ENCODE data around the gene IFT25. TPM values are rescaled to one million over a fixed set of nuclear protein-coding genes. Genes with fewer than 3 reads are reported as not detected.

The IFT25 gene
- polyA plus RNA-seq, 1 experiment, result 12.8 TPM

DNA sequence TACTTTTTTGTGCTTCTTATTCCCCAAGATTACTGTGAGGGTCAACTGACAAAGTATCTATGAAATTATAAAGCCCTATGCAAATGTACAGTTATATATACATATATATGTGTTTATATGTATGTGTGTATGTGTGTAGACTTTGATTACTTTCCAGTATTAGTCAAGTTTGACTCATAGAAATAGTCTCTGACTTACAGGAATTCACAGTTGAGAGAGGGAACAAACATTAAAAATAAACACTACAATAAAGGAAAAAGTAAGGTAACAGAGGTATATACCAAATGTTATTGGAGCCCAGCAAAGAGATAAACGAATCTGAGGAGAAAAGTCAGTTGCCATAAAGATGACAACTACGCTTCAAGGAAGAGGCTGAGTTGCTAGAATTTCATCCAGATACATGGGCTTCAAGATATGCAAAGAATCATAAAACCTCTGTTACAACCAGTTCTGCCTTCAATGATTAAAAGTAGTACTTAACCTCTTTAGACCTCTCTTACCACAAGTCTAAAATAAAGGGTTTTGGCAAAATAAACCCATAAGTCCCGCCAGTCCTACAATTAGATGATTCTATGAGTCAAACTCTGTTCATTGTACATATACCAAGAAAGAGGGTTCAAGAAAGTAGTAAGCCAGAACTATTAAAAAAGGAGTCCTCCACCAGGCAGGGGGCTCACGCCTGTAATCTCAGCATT is 7.2 kb downstream of the IFT25 start:
- H3K27me3 ChIP-seq (ENCODE audit: control insufficient read depth, insufficient read depth, low read length), result no peaks in the 10 kb centered on the region
- ChIA-PET POLR2A (no interaction called here), CTCF (no interaction called here)
- DNase-seq (ENCODE audit: low read depth), result no peak
- peaks cover 1% of the 10 kb centered on the region; the same call in 1 of the 2 replicates for H3K36me3 ChIP-seq (ENCODE audit: control insufficient read depth, insufficient read depth, low read length)
- H3K4me3 ChIP-seq (ENCODE audit: low read depth, low read length), result no peak overlapping the region
- TF ChIP-seq, protein P1, sequence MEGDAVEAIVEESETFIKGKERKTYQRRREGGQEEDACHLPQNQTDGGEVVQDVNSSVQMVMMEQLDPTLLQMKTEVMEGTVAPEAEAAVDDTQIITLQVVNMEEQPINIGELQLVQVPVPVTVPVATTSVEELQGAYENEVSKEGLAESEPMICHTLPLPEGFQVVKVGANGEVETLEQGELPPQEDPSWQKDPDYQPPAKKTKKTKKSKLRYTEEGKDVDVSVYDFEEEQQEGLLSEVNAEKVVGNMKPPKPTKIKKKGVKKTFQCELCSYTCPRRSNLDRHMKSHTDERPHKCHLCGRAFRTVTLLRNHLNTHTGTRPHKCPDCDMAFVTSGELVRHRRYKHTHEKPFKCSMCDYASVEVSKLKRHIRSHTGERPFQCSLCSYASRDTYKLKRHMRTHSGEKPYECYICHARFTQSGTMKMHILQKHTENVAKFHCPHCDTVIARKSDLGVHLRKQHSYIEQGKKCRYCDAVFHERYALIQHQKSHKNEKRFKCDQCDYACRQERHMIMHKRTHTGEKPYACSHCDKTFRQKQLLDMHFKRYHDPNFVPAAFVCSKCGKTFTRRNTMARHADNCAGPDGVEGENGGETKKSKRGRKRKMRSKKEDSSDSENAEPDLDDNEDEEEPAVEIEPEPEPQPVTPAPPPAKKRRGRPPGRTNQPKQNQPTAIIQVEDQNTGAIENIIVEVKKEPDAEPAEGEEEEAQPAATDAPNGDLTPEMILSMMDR (IDR thresholded peaks at IDR 0.05; ENCODE audit: insufficient read depth, low read depth, low read length), result no peak

DNA sequence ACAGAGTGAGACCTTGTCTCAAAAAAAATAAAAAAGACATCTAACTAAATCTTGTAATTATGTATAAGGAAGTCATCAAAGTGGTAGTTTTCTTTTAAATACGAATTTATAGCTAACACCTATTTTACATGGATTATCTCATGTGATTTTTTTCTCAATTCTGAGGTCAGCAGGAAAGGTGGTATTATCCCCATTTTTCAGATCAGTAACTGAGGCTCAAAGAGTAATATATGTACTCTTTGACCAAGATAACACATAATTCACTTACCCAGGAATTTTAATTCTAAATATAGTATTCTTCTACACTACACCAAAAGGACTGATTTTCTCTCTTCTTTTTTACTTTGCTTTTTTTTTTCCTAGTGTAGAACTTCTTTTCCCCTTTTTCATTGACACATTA is 9.1 kb downstream of the IFT25 start:
- POLR2A ChIA-PET, result no interaction called here

DNA sequence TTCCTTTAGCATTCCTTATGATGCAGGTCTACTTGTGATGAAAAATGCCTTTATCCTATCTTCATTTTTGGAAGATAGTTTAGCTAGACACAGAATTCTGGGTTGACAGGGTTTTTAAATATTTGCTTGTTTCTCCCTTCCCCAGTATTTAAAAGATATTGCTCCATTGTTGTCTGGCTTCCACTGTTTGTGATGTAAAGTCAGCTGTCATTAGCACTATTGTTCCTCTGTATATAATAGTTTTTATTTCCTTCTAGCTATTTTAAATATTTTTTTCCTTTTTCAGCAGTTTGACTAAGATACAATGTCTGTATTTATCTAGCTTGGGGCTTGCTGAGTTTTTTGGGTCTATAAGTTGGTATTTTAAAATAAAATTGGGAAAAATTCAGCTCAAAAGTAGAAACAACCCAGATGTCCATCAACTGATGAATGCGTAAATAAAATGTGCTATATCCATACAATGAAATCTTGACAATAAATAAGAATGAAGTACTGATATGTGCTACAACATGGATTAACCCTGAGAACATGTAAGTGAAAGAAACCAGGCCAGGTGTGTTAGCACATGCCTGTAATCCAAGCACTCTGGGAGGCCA is 11.2 kb downstream of the IFT25 start:
- no peak for DNase-seq (ENCODE audit: low read depth)
- ChIA-PET CTCF (interaction anchor here (1.0 kb wide), 1 partner anchor 10 kb away, joined by 4 read pairs; no protein-coding TSS in a partner anchor), POLR2A (interaction anchor here (0.6 kb wide), 1 partner anchor 25 kb away, joined by 3 read pairs; no protein-coding TSS in a partner anchor)
- Histone ChIP-seq H3K27me3 (ENCODE audit: control insufficient read depth, insufficient read depth, low read length) (no peaks in the 10 kb centered on the region), H3K4me3 (ENCODE audit: low read depth, low read length) (no peak overlapping the region), H3K36me3 (ENCODE audit: control insufficient read depth, insufficient read depth, low read length) (peaks cover 1% of the 10 kb centered on the region; the same call in 1 of the 2 replicates)
- TF ChIP-seq, protein P1 (IDR thresholded peaks at IDR 0.05; ENCODE audit: insufficient read depth, low read depth, low read length), result no peak

More for the DNA sequence above, 9.1 kb downstream of the IFT25 start:
- TF ChIP-seq, protein P1 (IDR thresholded peaks at IDR 0.05; ENCODE audit: insufficient read depth, low read depth, low read length), result no peak
- H3K27me3 ChIP-seq (ENCODE audit: control insufficient read depth, insufficient read depth, low read length), result no peaks in the 10 kb centered on the region
- peaks cover 1% of the 10 kb centered on the region; the same call in 1 of the 2 replicates for H3K36me3 ChIP-seq (ENCODE audit: control insufficient read depth, insufficient read depth, low read length)
- H3K4me3 ChIP-seq (ENCODE audit: low read depth, low read length), result no peak overlapping the region
- no peak for DNase-seq (ENCODE audit: low read depth)
- CTCF ChIA-PET, result no interaction called here

DNA sequence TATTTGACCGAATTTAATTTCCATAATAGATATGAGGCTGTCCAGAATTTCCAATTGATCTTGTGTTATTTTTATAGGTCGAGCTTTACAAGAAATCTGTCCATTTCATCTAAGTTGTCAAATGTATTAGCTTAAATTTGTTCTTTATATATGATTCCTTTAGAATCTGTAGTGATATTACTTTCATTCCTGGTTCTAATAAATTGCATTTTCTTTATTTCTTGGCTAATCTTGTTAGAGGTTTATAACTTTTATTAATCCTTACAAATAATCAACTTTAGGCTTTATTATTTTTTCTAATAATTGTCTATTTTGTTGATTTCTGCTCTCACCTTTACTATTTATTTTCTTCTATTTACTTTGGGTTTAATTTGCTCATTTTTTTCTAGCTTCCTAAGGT is 14.0 kb downstream of the IFT25 start:
- ChIA-PET CTCF (interaction anchor here (1.3 kb wide), 1 partner anchor 14 kb away, joined by 4 read pairs; the partner anchor contains the start of gene IFT25), POLR2A (no interaction called here)
- Histone ChIP-seq H3K36me3 (ENCODE audit: control insufficient read depth, insufficient read depth, low read length) (peaks cover 7% of the 10 kb centered on the region; the same call in 1 of the 2 replicates), H3K27me3 (ENCODE audit: control insufficient read depth, insufficient read depth, low read length) (no peaks in the 10 kb centered on the region), H3K4me3 (ENCODE audit: low read depth, low read length) (no peak overlapping the region)
- DNase-seq (ENCODE audit: low read depth), result no peak
- TF ChIP-seq, protein P1 (IDR thresholded peaks at IDR 0.05; ENCODE audit: insufficient read depth, low read depth, low read length), result no peak

DNA sequence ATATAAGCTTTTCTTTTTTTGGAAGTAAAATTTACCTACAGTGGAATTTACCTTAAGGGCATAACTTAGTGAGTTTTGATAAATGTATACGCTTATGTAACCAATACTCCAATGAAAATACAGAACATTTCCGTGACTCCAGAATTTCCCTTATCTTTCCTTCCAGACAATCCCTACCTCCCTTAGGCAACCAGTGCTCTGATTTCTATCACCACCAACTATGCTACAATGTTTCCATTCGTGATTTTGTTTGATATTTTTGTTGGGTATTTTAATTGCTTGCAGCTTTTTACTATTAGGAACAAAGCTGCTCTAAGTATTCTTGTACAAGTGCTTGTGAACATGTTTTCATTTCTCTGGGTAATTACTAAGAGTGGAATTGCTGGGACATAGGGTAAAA is 14.6 kb downstream of the IFT25 start:
- ChIA-PET CTCF (interaction anchor here (1.3 kb wide), 1 partner anchor 14 kb away, joined by 4 read pairs; the partner anchor contains the start of gene IFT25), POLR2A (no interaction called here)
- Histone ChIP-seq H3K27me3 (ENCODE audit: control insufficient read depth, insufficient read depth, low read length) (no peaks in the 10 kb centered on the region), H3K36me3 (ENCODE audit: control insufficient read depth, insufficient read depth, low read length) (peaks cover 7% of the 10 kb centered on the region; the same call in 1 of the 2 replicates), H3K4me3 (ENCODE audit: low read depth, low read length) (no peak overlapping the region)
- TF ChIP-seq, protein P1 (IDR thresholded peaks at IDR 0.05; ENCODE audit: insufficient read depth, low read depth, low read length), result no peak
- no peak for DNase-seq (ENCODE audit: low read depth)
